Endothelial cell of umbilical vein (primary cell): Measurements from ENCODE around the gene GFER. TPM values are rescaled to one million over a fixed set of nuclear protein-coding genes. Genes with fewer than 3 reads are reported as not detected.

Source experiments
- BruUV-seq: library from RNA; stranded (reverse); fragments of 400-500 nt; replicated peaks from 2 replicates; lab custom pipeline; 2021; lab: Mats Ljungman, UMichigan
- CTCF ChIA-PET: fragments of 300-600, 350-600 bp; sonication (Branson Sonifier 250); formaldehyde crosslinking; loops from one replicate; lab custom pipeline; 2021; ENCODE audit warnings: antibody characterized with exemption, inconsistent platforms; lab: Charles Lee
- POLR2A ChIA-PET: fragments of 300-600, 350-600 bp; sonication (Branson Sonifier 250); formaldehyde crosslinking; loops from one replicate; lab custom pipeline; 2021; ENCODE audit warnings: antibody characterized with exemption, inconsistent platforms; lab: Charles Lee
- DNase-seq: peaks from one replicate; pipeline ENCODE4 v3.0.0-alpha.2; 2011; ENCODE audit warnings: low read depth, low spot score
- FAIRE-seq: peaks from 2 replicates; lab custom pipeline; 2011; peaks lifted over from hg19 to GRCh38; lab: Jason Lieb, UNC
- H2AFZ ChIP-seq: 2 replicates; pipeline ENCODE4 v1.6.0; 2012; ENCODE audit warnings: low read depth, low read length, control low read depth, inconsistent platforms
- H3K27ac ChIP-seq: 2 replicates; pipeline ENCODE4 v1.5.1; 2011; ENCODE audit warnings: low read depth, mild to moderate bottlenecking, control low read depth, low read length, moderate library complexity; ENCODE audit not compliant: insufficient read depth
- H3K27me3 ChIP-seq, 2 experiments: 2 replicates each; pipeline versions ENCODE4 v1.6.0 to v1.6.1; 2011; ENCODE audit warnings: low read length in 2 of 2, mixed read lengths in 1 of 2; ENCODE audit not compliant: control insufficient read depth in 2 of 2, insufficient read depth in 2 of 2
- H3K36me3 ChIP-seq, 2 experiments: 2 replicates in 1 of 2; 3 replicates in 1 of 2; pipeline ENCODE4 v1.5.1; 2011; ENCODE audit warnings: low read length in 2 of 2, mild to moderate bottlenecking in 1 of 2, moderate library complexity in 1 of 2; ENCODE audit not compliant: control insufficient read depth in 2 of 2, insufficient read depth in 2 of 2; ENCODE audit errors: extremely low read depth in 1 of 2
- H3K4me1 ChIP-seq: 3 replicates; pipeline ENCODE4 v1.5.1; 2011; ENCODE audit warnings: mild to moderate bottlenecking, low read length; ENCODE audit not compliant: control insufficient read depth, insufficient read depth; ENCODE audit errors: extremely low read depth
- H3K4me2 ChIP-seq: 2 replicates; pipeline ENCODE4 v1.6.1; 2011; ENCODE audit warnings: low read length, control low read depth, mixed read lengths; ENCODE audit not compliant: insufficient read depth
- H3K4me3 ChIP-seq, 3 experiments: fragments of 200-600 bp in 1 of 3; sonication (generic), shearing (Covaris generic) in 1 of 3; replicated peaks in 1 of 3; 2 replicates each; pipeline ENCODE4 v1.5.1; 2011 to 2016; ENCODE audit warnings: control low read depth in 3 of 3, low read length in 3 of 3, mild to moderate bottlenecking in 2 of 3, inconsistent platforms in 1 of 3, low read depth in 1 of 3, moderate library complexity in 1 of 3; ENCODE audit not compliant: insufficient read depth in 1 of 3
- H3K79me2 ChIP-seq: 2 replicates; pipeline ENCODE4 v1.6.0; 2012; ENCODE audit warnings: low read length, inconsistent platforms; ENCODE audit not compliant: control insufficient read depth, insufficient read depth
- H3K9ac ChIP-seq: replicated peaks from 2 replicates; pipeline ENCODE3; 2011; ENCODE audit warnings: low read length, control low read depth; ENCODE audit not compliant: insufficient read depth; ENCODE audit errors: extremely low read depth
- H3K9me1 ChIP-seq: replicated peaks from 3 replicates; pipeline ENCODE4 v1.6.0; 2011; ENCODE audit warnings: mild to moderate bottlenecking, low read length; ENCODE audit not compliant: control insufficient read depth, insufficient read depth; ENCODE audit errors: extremely low read depth
- H3K9me3 ChIP-seq: replicated peaks from 2 replicates; pipeline ENCODE4 v1.5.1; 2012; ENCODE audit warnings: low read length, inconsistent platforms; ENCODE audit not compliant: control insufficient read depth, insufficient read depth
- H4K20me1 ChIP-seq: replicated peaks from 2 replicates; pipeline ENCODE3; 2011; ENCODE audit warnings: mild to moderate bottlenecking, low read length; ENCODE audit not compliant: control insufficient read depth, insufficient read depth; ENCODE audit errors: extremely low read depth
- EZH2 ChIP-seq: IDR thresholded peaks from 2 replicates; pipeline ENCODE4 v1.6.1; 2012; ENCODE audit warnings: borderline replicate concordance, low read depth, mild to moderate bottlenecking, moderate library complexity, low read length, inconsistent platforms; ENCODE audit not compliant: severe bottlenecking
- FOS ChIP-seq: IDR thresholded peaks from 2 replicates; pipeline ENCODE4 v1.6.1; 2011; ENCODE audit warnings: mild to moderate bottlenecking, low read length, moderate library complexity, borderline replicate concordance; ENCODE audit not compliant: insufficient read depth
- GATA2 ChIP-seq: IDR thresholded peaks from 2 replicates; pipeline ENCODE4 v1.7.0; 2011; ENCODE audit warnings: low read depth, mild to moderate bottlenecking, moderate library complexity, mixed read lengths, low read length; ENCODE audit not compliant: insufficient read length, insufficient read depth
- JUN ChIP-seq: IDR thresholded peaks from 2 replicates; pipeline ENCODE4 v1.6.1; 2011; ENCODE audit warnings: borderline replicate concordance, low read depth; ENCODE audit not compliant: insufficient read length, insufficient read depth
- MYC ChIP-seq: IDR thresholded peaks from one replicate; pipeline ENCODE4 v1.6.1; 2011; ENCODE audit warnings: mild to moderate bottlenecking, low read depth, low read length
- POLR2A ChIP-seq: IDR thresholded peaks from 2 replicates; pipeline ENCODE4 v1.6.1; 2012; ENCODE audit warnings: low read depth, mild to moderate bottlenecking, control low read depth, low read length
- POLR2AphosphoS5 ChIP-seq: IDR thresholded peaks from 2 replicates; pipeline ENCODE4 v1.6.1; 2012; ENCODE audit warnings: low read depth, mild to moderate bottlenecking, control low read depth, low read length, moderate library complexity; ENCODE audit not compliant: insufficient read depth
- dilution Hi-C: fragments of 300-500 bp; cut with MboI; formaldehyde crosslinking; loops from one replicate; pipeline ENCODE4 v1.15.0; 2019; ENCODE audit warnings: low sequenced_read_pairs; ENCODE audit not compliant: extremely low pct_ligation_motif_present
- intact Hi-C: fragments of 100-400 bp; cut with micrococcal nuclease; formaldehyde crosslinking; loops from one replicate; pipeline ENCODE4 v1.10.0; 2022
- polyA plus RNA-seq, 4 experiments: library from polyadenylated mRNA; depleted of rRNA in 3 of 4; stranded (reverse) in 3 of 4; unstranded in 1 of 4; fragments of >200 nt; gene quantifications; 2 replicates each; pipeline versions ENCODE4 v1.2.1 to v1.2.3, GENCODE V29; 2011 to 2012; ENCODE audit warnings: missing spikeins in 1 of 4
- total RNA-seq: library from RNA; stranded (reverse); gene quantifications from 2 replicates; pipeline ENCODE4 v1.2.3, GENCODE V29; 2021
- TF ChIP-seq, protein P1 (sequence below), 2 donors: IDR thresholded peaks; 1 replicate in 1 of 2; 2 replicates in 1 of 2; pipeline ENCODE4 v1.5.1; 2011; ENCODE audit warnings: low read length in 2 of 2, mild to moderate bottlenecking in 2 of 2, moderate library complexity in 2 of 2, control low read depth in 1 of 2, inconsistent platforms in 1 of 2, low read depth in 1 of 2; ENCODE audit not compliant: insufficient read depth in 1 of 2; ENCODE audit errors: extremely low read depth in 1 of 2
- TF ChIP-seq, protein P2 (sequence below): IDR thresholded peaks from 2 replicates; pipeline ENCODE4 v1.6.1; 2011; ENCODE audit not compliant: insufficient read depth, insufficient read length

Gene GFER
- total and polyA plus RNA-seq, 2 donors (not counting 3 experiments of a cell fraction or from before 2014, with no cell fraction given), result 13.7 to 29.9 TPM

DNA sequence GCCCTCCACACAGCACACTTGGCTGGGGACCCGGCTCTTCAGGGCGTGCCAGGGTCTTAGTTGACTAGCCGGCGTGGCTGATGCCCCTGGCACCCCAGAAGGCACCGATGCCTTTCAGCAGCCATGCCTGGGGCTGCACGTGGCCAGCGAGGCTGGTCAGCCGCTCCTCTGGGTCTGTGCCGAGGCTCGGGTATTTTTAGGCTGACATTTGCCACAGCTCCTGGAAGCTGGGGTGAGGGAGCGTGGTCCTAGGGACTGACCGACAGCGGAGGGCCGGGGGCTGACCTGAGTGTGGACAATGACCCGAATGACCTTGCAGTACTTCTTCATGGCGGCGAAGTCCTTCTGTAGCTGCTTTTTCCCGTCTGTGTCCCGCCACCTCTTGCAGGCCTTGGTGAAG lies 33.4 kb upstream of the GFER start:
- dilution Hi-C loops (no loop called here), intact Hi-C loops (no loop called here)
- H3K27ac ChIP-seq, result no peak overlapping the region
- H3K4me1 ChIP-seq, result no peaks in the 10 kb centered on the region
- no peaks in the 10 kb centered on the region for H3K79me2 ChIP-seq
- POLR2A ChIA-PET, result interaction anchor here (1.1 kb wide), 1 partner anchor 14 kb away, joined by 4 read pairs; the partner anchor contains the start of gene RPS2
- H3K4me3 ChIP-seq, result no peak overlapping the region
- BruUV-seq, result no TSS peak
- H3K4me2 ChIP-seq, result no peak overlapping the region
- H4K20me1 ChIP-seq, result no peaks in the 10 kb centered on the region
- no peak for FAIRE-seq
- no peaks in the 10 kb centered on the region for H3K9me1 ChIP-seq
- no peak for DNase-seq
- no peak overlapping the region for H3K9ac ChIP-seq
- no peaks in the 10 kb centered on the region for H3K9me3 ChIP-seq
- CTCF ChIA-PET, result no interaction called here
- no peak overlapping the region for H2AFZ ChIP-seq
- TF ChIP-seq POLR2A, result no peak
- no peak for TF ChIP-seq FOS
- no peak for TF ChIP-seq POLR2AphosphoS5
- TF ChIP-seq, protein P1, sequence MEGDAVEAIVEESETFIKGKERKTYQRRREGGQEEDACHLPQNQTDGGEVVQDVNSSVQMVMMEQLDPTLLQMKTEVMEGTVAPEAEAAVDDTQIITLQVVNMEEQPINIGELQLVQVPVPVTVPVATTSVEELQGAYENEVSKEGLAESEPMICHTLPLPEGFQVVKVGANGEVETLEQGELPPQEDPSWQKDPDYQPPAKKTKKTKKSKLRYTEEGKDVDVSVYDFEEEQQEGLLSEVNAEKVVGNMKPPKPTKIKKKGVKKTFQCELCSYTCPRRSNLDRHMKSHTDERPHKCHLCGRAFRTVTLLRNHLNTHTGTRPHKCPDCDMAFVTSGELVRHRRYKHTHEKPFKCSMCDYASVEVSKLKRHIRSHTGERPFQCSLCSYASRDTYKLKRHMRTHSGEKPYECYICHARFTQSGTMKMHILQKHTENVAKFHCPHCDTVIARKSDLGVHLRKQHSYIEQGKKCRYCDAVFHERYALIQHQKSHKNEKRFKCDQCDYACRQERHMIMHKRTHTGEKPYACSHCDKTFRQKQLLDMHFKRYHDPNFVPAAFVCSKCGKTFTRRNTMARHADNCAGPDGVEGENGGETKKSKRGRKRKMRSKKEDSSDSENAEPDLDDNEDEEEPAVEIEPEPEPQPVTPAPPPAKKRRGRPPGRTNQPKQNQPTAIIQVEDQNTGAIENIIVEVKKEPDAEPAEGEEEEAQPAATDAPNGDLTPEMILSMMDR (IDR thresholded peaks at IDR 0.05; ENCODE audit: extremely low read depth in 1 of 2, insufficient read depth in 1 of 2, low read depth in 1 of 2, low read length in 2 of 2), result no peak
- no peaks in the 10 kb centered on the region for H3K27me3 ChIP-seq
- H3K36me3 ChIP-seq, result no peaks in the 10 kb centered on the region

DNA sequence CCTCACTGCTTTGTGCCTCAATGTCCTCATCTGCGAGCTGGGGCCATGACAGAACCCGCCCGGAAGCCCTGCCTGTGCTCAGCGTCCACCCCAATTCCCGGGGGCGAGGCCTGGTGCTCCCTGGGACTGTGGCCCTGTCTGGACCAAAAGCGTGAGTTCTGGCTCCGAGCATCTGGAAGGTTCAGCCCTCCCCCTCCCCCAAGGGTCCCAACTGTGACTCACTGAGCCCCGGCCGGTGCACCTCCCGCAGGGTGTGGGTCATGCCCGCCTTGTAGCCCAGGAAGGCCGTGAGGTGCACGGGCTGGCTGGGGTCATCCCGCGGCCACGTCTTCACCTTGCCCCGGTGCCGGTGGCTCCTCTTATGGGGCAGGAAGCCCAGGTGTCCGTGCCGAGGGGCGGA lies 30.3 kb upstream of the GFER start:
- CTCF ChIA-PET, result interaction anchor here (1.5 kb wide), 1 partner anchor 11 kb away, joined by 3 read pairs; the partner anchor contains the start of gene RPS2
- H4K20me1 ChIP-seq, result no peaks in the 10 kb centered on the region
- intact Hi-C loops, result no loop called here
- H3K27me3 ChIP-seq, result no peaks in the 10 kb centered on the region
- H3K79me2 ChIP-seq, result no peaks in the 10 kb centered on the region
- H3K4me1 ChIP-seq, result no peaks in the 10 kb centered on the region
- FAIRE-seq, result no peak
- no peak overlapping the region for H3K4me3 ChIP-seq
- H3K36me3 ChIP-seq, result no peaks in the 10 kb centered on the region
- H2AFZ ChIP-seq, result no peak overlapping the region
- no peaks in the 10 kb centered on the region for H3K9me1 ChIP-seq
- H3K9ac ChIP-seq, result no peak overlapping the region
- H3K27ac ChIP-seq, result no peak overlapping the region
- H3K4me2 ChIP-seq, result no peak overlapping the region
- H3K9me3 ChIP-seq, result no peaks in the 10 kb centered on the region
- TF ChIP-seq FOS, result no peak
- TF ChIP-seq JUN, result no peak
- TF ChIP-seq, protein P2, sequence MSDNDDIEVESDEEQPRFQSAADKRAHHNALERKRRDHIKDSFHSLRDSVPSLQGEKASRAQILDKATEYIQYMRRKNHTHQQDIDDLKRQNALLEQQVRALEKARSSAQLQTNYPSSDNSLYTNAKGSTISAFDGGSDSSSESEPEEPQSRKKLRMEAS, result no peak
- no peak for TF ChIP-seq MYC
- TF ChIP-seq POLR2AphosphoS5, result no peak
- TF ChIP-seq, protein P1 (IDR thresholded peaks at IDR 0.05; ENCODE audit: extremely low read depth in 1 of 2, insufficient read depth in 1 of 2, low read depth in 1 of 2, low read length in 2 of 2), result no peak
- no peak for TF ChIP-seq EZH2
- no peak for TF ChIP-seq GATA2
- no peak for TF ChIP-seq POLR2A
- dilution Hi-C loops, result no loop called here
- DNase-seq, result no peak
- BruUV-seq, result no TSS peak
- POLR2A ChIA-PET, result no interaction called here
